ENCODE measurements around the gene HOXC10. TPM values are rescaled to one million over a fixed set of nuclear protein-coding genes. Genes with fewer than 3 reads are reported as not detected.

Gene HOXC10
- total and polyA plus RNA-seq, 2 of the 8 experiments (the other 6 are each of a cell fraction or from before 2014, with no cell fraction given): not detected

- DNase-seq (ENCODE audit: low read depth in 1 of 2, low spot score in 2 of 2) (no peak), FAIRE-seq (no peak)
- no peak overlapping the region for H4K91ac ChIP-seq (replicated peaks; ENCODE audit: insufficient read length, low read length)
- no peak overlapping the region for H2BK120ac ChIP-seq (replicated peaks; ENCODE audit: low read depth, low read length)
- no peak overlapping the region for H3K4me3 ChIP-seq (ENCODE audit: extremely low read depth in 1 of 4, insufficient read depth in 2 of 4, low read depth in 3 of 4, low read length in 4 of 4)
- 0 out of 2 replicates have a peak, but pooled peaks have one; percentile 61 for TF ChIP-seq CBX8 (IDR thresholded peaks at IDR 0.05; ENCODE audit: borderline replicate concordance, low read depth, low read length)
- TF ChIP-seq RFX5 (IDR thresholded peaks at IDR 0.05; ENCODE audit: borderline replicate concordance, low read depth, low read length): no peak
- TF ChIP-seq EZH2 (IDR thresholded peaks at IDR 0.05; ENCODE audit: low read depth, low read length, severe bottlenecking): peak; percentile 12
- TF ChIP-seq BACH1 (IDR thresholded peaks at IDR 0.05; ENCODE audit: low read length): no peak
- TF ChIP-seq RXRA (IDR thresholded peaks at IDR 0.05; ENCODE audit: insufficient read depth, low read depth, low read length): no peak
- peak; percentile 32 for TF ChIP-seq SUZ12 (IDR thresholded peaks at IDR 0.05; ENCODE audit: low read length)
- no peaks in the 10 kb centered on the region for H3K79me2 ChIP-seq (ENCODE audit: control insufficient read depth in 1 of 2, insufficient read depth in 2 of 2, low read length in 2 of 2)
- no peak overlapping the region for H4K8ac ChIP-seq (ENCODE audit: extremely low read depth, insufficient read depth, low read length)
- no peaks in the 10 kb centered on the region for H3K79me1 ChIP-seq (ENCODE audit: low read depth, low read length)
- no peak overlapping the region for H2AFZ ChIP-seq (ENCODE audit: low read length)
- H3K4me2 ChIP-seq (ENCODE audit: insufficient read depth in 1 of 2, low read depth in 2 of 2, low read length in 2 of 2): peak overlapping the region in 1 of 2 experiments; percentile 28; a peak in 1 of 4 replicates
- peaks cover 3% of the 10 kb centered on the region; the same call in 1 of the 2 replicates for H3K23me2 ChIP-seq (ENCODE audit: low read depth, low read length)
- peaks cover 11 to 35% of the 10 kb centered on the region in 2 experiments for H4K20me1 ChIP-seq (replicated peaks in 1 of 2; ENCODE audit: control insufficient read depth in 1 of 2, insufficient read depth in 2 of 2, low read length in 2 of 2)
- no peak overlapping the region for H3K14ac ChIP-seq (ENCODE audit: insufficient read length)
- CTCF ChIA-PET (ENCODE audit: partially characterized antibody): no interaction called here
- no peak overlapping the region for H2BK5ac ChIP-seq (ENCODE audit: low read depth, low read length)
- peaks cover 0 to 12% (median 4%) of the 10 kb centered on the region in 4 experiments; a peak in 6 of 7 replicates for H3K4me1 ChIP-seq (replicated peaks in 1 of 4; ENCODE audit: control insufficient read depth in 3 of 4, insufficient read depth in 4 of 4, low read length in 3 of 4)
- no peak overlapping the region for H3K4ac ChIP-seq (replicated peaks; ENCODE audit: insufficient read length, low read depth, low read length)
- 0 out of 2 replicates have a peak overlapping the region, but pooled peaks have one; percentile 48 for H2BK20ac ChIP-seq (ENCODE audit: low read length)
- H3K27ac ChIP-seq (ENCODE audit: low read depth, low read length): no peak overlapping the region
- H3K9me3 ChIP-seq (ENCODE audit: insufficient read depth in 2 of 2, low read depth in 1 of 2, low read length in 1 of 2): no peaks in the 10 kb centered on the region
- peaks cover 95 to 100% (median 100%) of the 10 kb centered on the region in 4 experiments for H3K27me3 ChIP-seq (replicated peaks in 1 of 4; ENCODE audit: control insufficient read depth in 3 of 4, extremely low read depth in 1 of 4, insufficient read depth in 3 of 4, low read length in 3 of 4)
- no peak overlapping the region for H3K23ac ChIP-seq (ENCODE audit: insufficient read length)
- no peak overlapping the region for H3K9ac ChIP-seq (replicated peaks in 1 of 4; ENCODE audit: extremely low read depth in 1 of 4, low read depth in 3 of 4, low read length in 3 of 4)
- H2AK5ac ChIP-seq (ENCODE audit: low read depth, low read length): no peak overlapping the region
- POLR2A ChIA-PET (ENCODE audit: partially characterized antibody): interaction anchor here (1.5 kb wide), 1 partner anchor 20 kb away, joined by 4 read pairs; the partner anchor contains the start of gene HOXC9
- H4K5ac ChIP-seq (ENCODE audit: insufficient read length, low read depth, low read length): no peak overlapping the region
- no peak overlapping the region for H3K18ac ChIP-seq (ENCODE audit: extremely low read depth, low read length)
- H3K36me3 ChIP-seq (ENCODE audit: control insufficient read depth in 2 of 4, insufficient read depth in 4 of 4, low read length in 3 of 4): no peaks in the 10 kb centered on the region; a peak in 1 of 8 replicates
- H3K56ac ChIP-seq (replicated peaks; ENCODE audit: insufficient read length, low read depth, low read length): no peak overlapping the region
- H2BK12ac ChIP-seq (ENCODE audit: low read depth, low read length): 0 out of 2 replicates have a peak overlapping the region, but pooled peaks have one; percentile 27
- 21% methylated on average over 10 of the region's 10 CpGs; no CpG with 5 or more reads in 1 of the 2 experiments for WGBS, 2 experiments (ENCODE audit: extremely low coverage in 1 of 2, insufficient coverage in 1 of 2, insufficient read length in 1 of 2, insufficient replicate concordance in 2 of 2, low coverage in 1 of 2, low lambda C conversion rate in 2 of 2, missing lambda C conversion rate in 1 of 2)
- H2BK15ac ChIP-seq (ENCODE audit: low read length): no peak overlapping the region
Observed at GRCh38 chr12:54019924-54020590, 35.1 kb downstream of the HOXC10 start.
